Aorta (tissue), 5 donors: ENCODE results near the gene C16orf89. TPM values are rescaled to one million over a fixed set of nuclear protein-coding genes. Genes with fewer than 3 reads are reported as not detected.

Experiments used
- ATAC-seq: fragments of 200-7000 bp; cut with Tn5 transposase; one replicate; pipeline ENCODE4 v1.9.1; 2022; ENCODE audit warnings: moderate library complexity; ENCODE audit not compliant: low FRiP score
- DNase-seq, 2 donors: peaks; one replicate each; pipeline ENCODE4 v3.0.0-alpha.2; 2020
- H3K27ac ChIP-seq, 2 donors: one replicate each; pipeline ENCODE4 v1.5.1; 2013; ENCODE audit warnings: low read length in 2 of 2, mild to moderate bottlenecking in 2 of 2, moderate library complexity in 2 of 2, control low read depth in 1 of 2, inconsistent platforms in 1 of 2, low read depth in 1 of 2
- H3K27me3 ChIP-seq, 2 donors: one replicate each; pipeline ENCODE4 v1.6.1; 2013; ENCODE audit warnings: control low read depth in 1 of 2, low read length in 1 of 2, mild to moderate bottlenecking in 1 of 2, moderate library complexity in 1 of 2; ENCODE audit not compliant: insufficient read depth in 2 of 2, control insufficient read depth in 1 of 2
- H3K36me3 ChIP-seq, 2 donors: one replicate each; pipeline ENCODE4 v1.6.1; 2013; ENCODE audit warnings: control low read depth in 1 of 2, low read length in 1 of 2, mild to moderate bottlenecking in 1 of 2; ENCODE audit not compliant: insufficient read depth in 2 of 2, control insufficient read depth in 1 of 2
- H3K4me1 ChIP-seq, 2 donors: one replicate each; pipeline ENCODE4 v1.6.1; 2013; ENCODE audit warnings: low read length in 2 of 2, control low read depth in 1 of 2, mild to moderate bottlenecking in 1 of 2, moderate library complexity in 1 of 2; ENCODE audit not compliant: insufficient read depth in 2 of 2, control insufficient read depth in 1 of 2
- H3K4me3 ChIP-seq, 2 donors: one replicate each; pipeline ENCODE4 v1.5.1; 2013; ENCODE audit warnings: low read length in 2 of 2, control low read depth in 1 of 2, mild to moderate bottlenecking in 1 of 2
- H3K9me3 ChIP-seq: one replicate; pipeline ENCODE4 v1.6.1; 2013; ENCODE audit warnings: mild to moderate bottlenecking, low read length; ENCODE audit not compliant: control insufficient read depth
- WGBS, 2 donors: extraction: QIAGEN DNeasy Blood & Tissue Kit; methylation state at CpG; one replicate each; pipeline ENCODE4 v1.1.7; 2013; 5-methylcytosine and 5-hydroxymethylcytosine counted together
- intact Hi-C, 2 donors: fragments of 100-400 bp; cut with DNase I; formaldehyde crosslinking; loops; one replicate each; pipeline versions ENCODE4 v1.14.2 to v1.15.0; 2022
- polyA plus RNA-seq, 2 donors: library from polyadenylated mRNA; stranded (reverse); fragments of 200-250 nt; gene quantifications; one replicate each; pipeline ENCODE4 v1.2.3, GENCODE V29; 2013
- total RNA-seq, 2 donors: library from RNA; stranded (reverse); fragmentation: NEBNext Ultra II Directional; extraction: Animal tissue kit (Norgen Biotek cat#: 25700); gene quantifications; one replicate each; pipeline ENCODE4 v1.2.1, GENCODE V29; 2021
- donor health status: healthy with polysubstance abuse.
- donor health status: Bipolar disorder and iron deficiency.
- donor health status: DM: no; HTN: no; CAD: no.
- donor health status: DM: no; HTN: no; CAD: no.
- donor health status: DM: yes; HTN: yes; CAD: no.

C16orf89 gene
- total and polyA plus RNA-seq, 4 donors = 1.9 to 31.6 (median 8.7) TPM

GRCh38 chr16:5031601-5032000 is 34.2 kb downstream of the C16orf89 start:
- Histone ChIP-seq H3K27ac (no peak overlapping the region), H3K9me3 (no peaks in the 10 kb centered on the region), H3K36me3 (no peaks in the 10 kb centered on the region), H3K27me3 (no peaks in the 10 kb centered on the region), H3K4me3 (no peak overlapping the region), H3K4me1 (no peaks in the 10 kb centered on the region)
- WGBS, 2 donors = 87 to 88% methylated on average over 7 of the region's 7 CpGs
- ATAC-seq (no peak), DNase-seq (peak; percentile 20 to 26)
- intact Hi-C loops = loop anchor here in 1 of 2 donors (5.0 kb wide), 1 partner anchor 184 kb away; the partner anchor contains the start of genes GLYR1 and UBN1

GRCh38 chr16:5030251-5030870 is 35.4 kb downstream of the C16orf89 start:
- no peaks in the 10 kb centered on the region for H3K27me3 ChIP-seq
- ATAC-seq (no peak), DNase-seq (peak; percentile 40 to 66)
- no peak overlapping the region for H3K27ac ChIP-seq
- H3K4me1 ChIP-seq = no peaks in the 10 kb centered on the region
- H3K4me3 ChIP-seq = no peak overlapping the region
- intact Hi-C loops = loop anchor here in 1 of 2 donors (5.0 kb wide), 1 partner anchor 183 kb away; the partner anchor contains the start of genes GLYR1 and UBN1
- no peaks in the 10 kb centered on the region for H3K36me3 ChIP-seq
- no peaks in the 10 kb centered on the region for H3K9me3 ChIP-seq
- 82 to 85% methylated on average over 12 of the region's 12 CpGs for WGBS, 2 donors

GRCh38 chr16:5028950-5029475 is 36.7 kb downstream of the C16orf89 start:
- peak; percentile 30 to 60 for DNase-seq
- no peaks in the 10 kb centered on the region for H3K9me3 ChIP-seq
- H3K27ac ChIP-seq = no peak overlapping the region
- H3K4me1 ChIP-seq = no peaks in the 10 kb centered on the region
- 91 to 92% methylated on average over 18 of the region's 18 CpGs for WGBS, 2 donors
- no peak for ATAC-seq
- intact Hi-C loops = no loop called here
- no peaks in the 10 kb centered on the region for H3K36me3 ChIP-seq
- H3K4me3 ChIP-seq = no peak overlapping the region
- no peaks in the 10 kb centered on the region for H3K27me3 ChIP-seq

GRCh38 chr16:5027575-5028235 is 38.1 kb downstream of the C16orf89 start:
- ATAC-seq (no peak), DNase-seq (peak; percentile 44 to 76)
- Histone ChIP-seq H3K4me3 (no peak overlapping the region), H3K27me3 (no peaks in the 10 kb centered on the region), H3K4me1 (no peaks in the 10 kb centered on the region), H3K36me3 (no peaks in the 10 kb centered on the region), H3K9me3 (no peaks in the 10 kb centered on the region), H3K27ac (no peak overlapping the region)
- WGBS, 2 donors = 92 to 93% methylated on average over 32 of the region's 32 CpGs
- intact Hi-C loops = no loop called here

GRCh38 chr16:5027086-5027485 is 38.7 kb downstream of the C16orf89 start:
- Histone ChIP-seq H3K36me3 (no peaks in the 10 kb centered on the region), H3K4me1 (no peaks in the 10 kb centered on the region), H3K9me3 (no peaks in the 10 kb centered on the region), H3K4me3 (no peak overlapping the region), H3K27me3 (no peaks in the 10 kb centered on the region), H3K27ac (no peak overlapping the region)
- 87 to 92% methylated on average over 7 of the region's 7 CpGs for WGBS, 2 donors
- intact Hi-C loops = no loop called here
- no peak for ATAC-seq
- peak in 1 of 2 donors; percentile 54 for DNase-seq

- no peak overlapping the region for H3K4me3 ChIP-seq
- DNase-seq = no peak
- intact Hi-C loops = no loop called here
- no peaks in the 10 kb centered on the region for H3K4me1 ChIP-seq
- H3K27me3 ChIP-seq = no peaks in the 10 kb centered on the region
- ATAC-seq = no peak
- H3K9me3 ChIP-seq = no peaks in the 10 kb centered on the region
- H3K36me3 ChIP-seq = no peaks in the 10 kb centered on the region
- H3K27ac ChIP-seq = no peak overlapping the region
- 90 to 91% methylated on average over 8 of the region's 8 CpGs for WGBS, 2 donors
Measured at GRCh38 chr16:5026664-5027063, 39.1 kb downstream of the C16orf89 start.

GRCh38 chr16:5025171-5025632 is 40.6 kb downstream of the C16orf89 start:
- H3K4me3 ChIP-seq = no peak overlapping the region
- H3K9me3 ChIP-seq = no peaks in the 10 kb centered on the region
- 39 to 42% methylated on average over 17 of the region's 17 CpGs for WGBS, 2 donors
- no peak for DNase-seq
- ATAC-seq = no peak
- intact Hi-C loops = no loop called here
- no peaks in the 10 kb centered on the region for H3K27me3 ChIP-seq
- H3K27ac ChIP-seq = no peak overlapping the region
- H3K36me3 ChIP-seq = no peaks in the 10 kb centered on the region
- no peaks in the 10 kb centered on the region for H3K4me1 ChIP-seq

GRCh38 chr16:5024632-5025031 is 41.1 kb downstream of the C16orf89 start:
- ATAC-seq (no peak), DNase-seq (no peak)
- intact Hi-C loops = no loop called here
- H3K4me1 ChIP-seq = no peaks in the 10 kb centered on the region
- no peaks in the 10 kb centered on the region for H3K36me3 ChIP-seq
- no peak overlapping the region for H3K4me3 ChIP-seq
- 59 to 68% methylated on average over 4 of the region's 4 CpGs for WGBS, 2 donors
- H3K27me3 ChIP-seq = no peaks in the 10 kb centered on the region
- H3K27ac ChIP-seq = no peak overlapping the region
- no peaks in the 10 kb centered on the region for H3K9me3 ChIP-seq

GRCh38 chr16:5022521-5022920 is 43.2 kb downstream of the C16orf89 start:
- no peak overlapping the region for H3K27ac ChIP-seq
- no peak for DNase-seq
- H3K36me3 ChIP-seq = no peaks in the 10 kb centered on the region
- no peaks in the 10 kb centered on the region for H3K9me3 ChIP-seq
- intact Hi-C loops = no loop called here
- ATAC-seq = no peak
- H3K27me3 ChIP-seq = no peaks in the 10 kb centered on the region
- no peaks in the 10 kb centered on the region for H3K4me1 ChIP-seq
- no peak overlapping the region for H3K4me3 ChIP-seq
- WGBS, 2 donors = 82 to 86% methylated on average over 6 of the region's 6 CpGs
